HG02798 (cell line): Measurements from ENCODE around the gene KCTD2.

Source experiments
- ATAC-seq: cut with Tn5 transposase; IDR thresholded peaks from one replicate; pipeline ENCODE4 v1.9.1; 2021; ENCODE audit warnings: mild to moderate bottlenecking; ENCODE audit not compliant: unreplicated experiment, poor library complexity

Gene KCTD2

DNA sequence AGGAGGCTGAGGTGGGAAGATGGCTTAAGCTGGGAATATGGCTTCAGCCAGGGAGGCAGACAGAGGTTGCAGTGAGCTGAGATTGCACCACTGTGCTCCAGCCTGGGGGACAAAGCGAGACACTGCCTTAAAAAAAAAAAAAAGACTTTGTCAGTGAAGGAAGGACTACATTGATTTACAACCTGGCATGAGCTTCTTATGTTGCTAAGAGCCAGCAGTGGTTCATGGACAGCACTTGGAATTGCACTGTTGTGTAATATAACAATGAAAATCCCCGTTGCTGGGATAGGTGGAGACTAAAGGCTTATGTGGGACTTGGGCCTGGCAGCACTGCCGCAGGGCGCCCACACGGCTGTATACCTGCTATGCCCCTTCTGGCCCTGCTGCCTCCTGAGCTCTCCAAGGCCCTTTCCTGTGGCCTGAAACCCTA, 26.6 kb downstream of the KCTD2 start:
- no peak for ATAC-seq

DNA sequence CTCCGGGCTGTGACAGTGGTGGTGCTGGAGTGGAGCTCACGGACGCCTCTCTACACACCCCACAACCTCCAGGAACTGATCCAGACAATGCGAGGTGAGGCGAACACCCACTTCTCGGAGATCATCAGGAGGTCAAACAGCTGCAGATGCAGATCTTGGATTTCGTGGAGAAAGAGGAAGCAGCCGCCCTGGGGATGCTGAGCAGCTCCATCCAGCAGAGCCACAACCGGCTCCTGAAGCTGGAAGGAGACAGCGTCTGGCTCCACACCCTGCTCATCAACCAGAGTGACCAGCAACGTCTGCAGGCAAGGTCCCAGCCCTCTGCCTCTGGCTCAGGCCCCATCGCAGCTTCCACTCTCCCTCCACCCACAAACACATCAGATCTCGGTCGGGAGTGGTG, 27.5 kb downstream of the KCTD2 start:
- ATAC-seq: no peak

DNA sequence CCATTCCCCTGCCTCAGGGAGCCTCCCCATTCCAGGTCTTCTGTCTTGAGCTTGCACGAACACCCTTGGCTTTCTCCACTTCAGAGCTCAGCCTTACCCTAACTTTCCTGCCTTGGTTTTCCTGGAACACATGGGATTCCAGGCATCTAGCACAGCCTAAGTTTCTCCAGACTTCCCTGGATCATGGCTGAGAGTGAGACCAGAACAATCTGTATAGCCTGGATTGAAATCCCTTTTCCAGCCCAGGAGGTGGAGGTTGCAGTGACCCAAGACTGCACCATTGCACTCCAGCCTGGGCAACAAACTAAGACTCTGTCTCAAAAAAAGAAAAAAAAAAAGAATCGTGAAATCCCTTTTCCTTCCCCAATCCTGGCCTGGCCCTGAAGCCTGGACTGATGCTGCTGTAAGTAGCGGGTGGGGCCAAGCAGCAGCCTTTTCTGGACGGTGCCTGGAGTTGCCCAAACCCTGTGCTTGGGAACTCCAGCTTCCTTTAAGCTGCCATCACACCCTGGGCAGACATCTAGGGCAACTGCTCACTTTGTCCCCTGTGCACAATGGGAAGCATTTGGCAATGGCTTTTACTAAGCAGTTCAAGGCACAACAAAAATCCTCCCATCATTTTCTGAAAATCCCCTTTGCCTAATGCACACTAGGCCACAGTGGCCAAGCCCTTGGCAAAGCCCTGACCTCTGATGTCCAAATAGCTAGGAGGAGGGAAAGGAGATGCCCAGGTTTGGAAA, 28.7 kb downstream of the KCTD2 start:
- ATAC-seq: no peak

DNA sequence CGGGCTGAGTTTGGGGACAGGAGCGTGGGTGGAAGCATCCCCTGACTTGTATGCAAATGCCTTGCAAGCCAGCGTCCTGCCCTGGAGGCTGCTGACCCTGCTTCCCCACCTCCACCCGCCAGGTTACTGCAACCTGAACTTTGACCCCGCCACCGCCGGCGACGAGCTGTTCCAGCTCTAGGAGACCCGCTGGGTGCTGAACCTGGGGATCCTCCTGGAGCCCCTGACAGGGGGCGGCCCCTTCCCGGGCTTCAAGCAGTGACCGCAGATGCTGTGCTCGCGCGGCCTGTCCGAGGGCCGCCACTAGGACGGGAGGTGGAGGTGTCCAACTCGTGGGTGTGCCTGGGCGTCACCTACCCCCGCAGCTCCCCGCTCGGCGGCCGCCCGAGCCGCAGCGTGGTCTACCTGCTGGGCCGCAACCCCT, 30.1 kb downstream of the KCTD2 start:
- ATAC-seq: no peak

DNA sequence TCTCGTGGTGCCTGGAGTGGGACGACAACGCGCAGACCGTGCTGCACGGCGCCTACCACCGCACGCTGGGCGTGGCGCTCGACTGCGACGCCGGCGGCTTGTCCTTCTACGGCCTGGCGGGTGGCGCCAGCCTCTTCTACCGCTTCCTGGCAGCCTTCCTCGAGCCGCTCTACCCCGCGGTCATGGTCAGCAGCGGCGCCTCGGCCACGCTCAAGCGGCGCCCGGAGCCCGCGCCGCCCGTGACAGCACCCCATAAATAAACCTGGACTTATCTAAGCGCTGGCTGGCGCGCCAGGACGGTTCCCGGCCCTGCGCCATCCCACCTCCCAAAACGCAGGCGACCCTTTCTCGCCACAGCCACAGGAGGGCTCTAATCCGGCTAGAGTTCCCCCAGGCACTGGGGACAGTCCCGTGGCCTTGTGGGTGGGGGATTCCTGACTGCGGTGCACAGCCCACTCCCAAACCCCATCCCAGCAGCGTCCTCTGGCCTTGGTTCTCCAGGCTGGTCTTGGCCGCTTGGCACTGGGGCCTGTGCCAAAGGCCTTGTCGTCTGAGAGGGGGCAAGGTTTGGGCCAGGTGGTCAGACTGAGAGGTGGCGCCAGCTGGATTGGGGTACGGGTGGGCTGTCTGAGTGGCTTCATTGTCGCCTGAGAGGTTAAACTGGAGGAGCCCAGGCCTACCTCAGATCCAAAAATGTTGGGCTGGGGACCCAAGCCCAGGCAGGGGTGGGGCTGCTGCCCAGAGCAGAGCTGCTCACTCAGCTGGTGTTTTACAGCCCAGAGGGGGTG, 30.7 kb downstream of the KCTD2 start:
- peak; percentile 48 for ATAC-seq

DNA sequence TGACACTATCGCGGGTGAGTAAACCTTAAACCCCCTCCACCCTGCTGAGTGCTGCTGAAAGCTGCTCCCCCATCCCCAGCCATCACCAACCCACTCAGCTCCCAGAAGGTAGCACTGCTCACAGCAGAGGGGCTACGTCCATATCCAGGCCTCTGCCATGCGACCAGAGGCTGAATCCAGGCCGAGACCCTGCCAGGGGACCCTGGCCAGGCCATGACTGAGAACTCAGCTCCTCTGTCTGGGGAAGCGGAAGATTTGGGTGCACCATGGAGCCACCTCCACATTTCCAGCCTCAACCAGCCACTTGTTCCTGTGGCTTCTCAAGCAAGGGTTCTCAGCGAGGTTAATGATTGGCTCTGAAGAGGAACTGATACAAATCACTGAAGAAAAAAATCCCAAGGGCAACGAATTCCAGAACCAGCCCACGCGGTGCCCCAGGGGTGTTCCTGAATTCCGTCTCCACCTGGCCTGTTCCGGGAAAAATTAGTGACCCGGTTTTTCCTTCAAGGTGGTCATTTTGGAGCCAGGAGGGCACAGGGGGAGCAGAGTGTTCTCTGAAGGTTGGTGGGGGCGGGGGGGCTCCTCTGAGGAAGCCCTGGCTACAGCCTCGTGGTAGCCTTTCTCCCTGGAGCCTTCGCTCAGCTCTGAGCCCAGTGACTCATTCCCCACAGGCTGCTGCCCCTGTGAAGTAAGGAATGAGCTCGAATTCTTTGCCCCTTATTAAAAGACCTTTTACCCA, 31.4 kb downstream of the KCTD2 start:
- ATAC-seq: peak; percentile 32

DNA sequence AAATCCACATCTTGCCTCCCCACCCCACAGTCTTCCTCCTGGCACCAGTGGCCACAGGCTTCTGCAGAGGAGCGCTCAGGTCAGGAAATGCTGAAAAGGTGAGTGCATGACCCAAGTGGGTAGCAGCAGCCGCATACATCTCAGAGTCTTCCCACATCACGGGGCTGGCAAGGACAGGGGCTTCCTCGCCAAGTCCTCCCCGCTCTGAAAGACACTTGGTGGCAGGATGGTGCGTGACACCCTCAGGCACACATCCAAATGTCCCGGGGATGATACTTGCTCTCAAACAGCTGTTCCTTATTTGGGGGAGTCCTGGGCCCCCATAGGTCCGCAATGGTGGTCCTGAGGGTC, 32.0 kb downstream of the KCTD2 start:
- no peak for ATAC-seq

DNA sequence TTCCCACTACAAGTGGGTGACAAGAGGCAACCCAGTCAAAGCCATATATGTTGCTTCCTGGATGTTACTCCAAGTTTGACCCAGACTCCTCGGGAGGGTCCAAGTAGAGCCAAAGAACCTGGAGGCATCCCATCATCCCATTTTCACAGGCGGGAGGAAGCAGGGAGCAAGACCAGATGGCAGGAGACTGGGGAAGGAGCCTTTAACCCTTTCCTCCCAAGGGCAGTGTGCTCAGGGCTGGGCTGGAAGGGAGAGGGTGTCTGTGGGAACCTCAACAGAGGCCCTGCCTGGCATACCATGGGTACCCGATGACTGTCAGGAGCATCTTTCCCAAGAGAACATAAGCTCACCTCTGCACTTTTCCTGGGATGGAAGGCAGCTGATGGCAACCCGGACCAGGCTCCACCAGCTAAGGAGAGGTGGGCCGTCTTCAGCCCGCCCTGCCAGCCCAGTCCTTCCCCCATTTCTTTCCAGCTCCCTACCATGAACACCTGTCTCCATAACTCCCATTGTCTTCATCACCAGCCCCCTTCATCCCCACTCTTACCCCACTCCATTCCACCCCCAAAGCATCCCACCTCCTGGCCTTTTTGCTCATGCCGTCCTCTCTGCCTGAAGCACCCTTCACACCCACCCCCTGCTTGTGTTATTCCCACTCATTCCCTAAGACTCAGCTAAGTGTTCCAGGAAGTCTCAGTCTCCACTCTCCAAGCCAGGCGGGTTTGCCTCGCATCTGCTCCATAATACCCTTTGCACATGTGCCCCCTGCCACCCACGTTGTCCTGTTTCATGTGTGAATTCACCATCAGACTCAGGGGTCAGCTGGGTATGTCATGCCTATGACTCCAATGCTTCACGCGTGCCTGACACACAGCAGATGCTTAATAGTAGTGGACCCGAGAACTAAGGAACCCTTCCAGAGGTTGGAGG, 34.9 kb downstream of the KCTD2 start:
- ATAC-seq: no peak

DNA sequence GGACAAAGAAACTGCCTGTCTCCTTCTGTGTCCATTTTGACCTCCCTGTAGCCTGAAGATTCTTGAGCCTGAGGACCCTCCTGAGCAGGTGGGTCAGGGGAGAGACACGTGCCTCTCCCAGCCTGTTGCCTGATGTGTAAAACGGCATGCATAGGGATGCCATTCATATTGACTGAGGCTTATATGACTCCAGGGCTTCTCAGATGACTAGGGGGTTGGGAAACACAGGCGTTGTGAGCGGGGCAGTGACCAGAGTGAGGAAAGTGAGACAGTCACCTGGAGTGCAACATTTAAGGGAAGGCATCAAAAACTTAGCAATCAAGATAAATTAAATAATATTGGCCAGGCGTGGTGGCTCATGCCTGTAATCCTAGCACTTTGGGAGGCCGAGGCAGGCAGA, 35.7 kb downstream of the KCTD2 start:
- no peak for ATAC-seq

DNA sequence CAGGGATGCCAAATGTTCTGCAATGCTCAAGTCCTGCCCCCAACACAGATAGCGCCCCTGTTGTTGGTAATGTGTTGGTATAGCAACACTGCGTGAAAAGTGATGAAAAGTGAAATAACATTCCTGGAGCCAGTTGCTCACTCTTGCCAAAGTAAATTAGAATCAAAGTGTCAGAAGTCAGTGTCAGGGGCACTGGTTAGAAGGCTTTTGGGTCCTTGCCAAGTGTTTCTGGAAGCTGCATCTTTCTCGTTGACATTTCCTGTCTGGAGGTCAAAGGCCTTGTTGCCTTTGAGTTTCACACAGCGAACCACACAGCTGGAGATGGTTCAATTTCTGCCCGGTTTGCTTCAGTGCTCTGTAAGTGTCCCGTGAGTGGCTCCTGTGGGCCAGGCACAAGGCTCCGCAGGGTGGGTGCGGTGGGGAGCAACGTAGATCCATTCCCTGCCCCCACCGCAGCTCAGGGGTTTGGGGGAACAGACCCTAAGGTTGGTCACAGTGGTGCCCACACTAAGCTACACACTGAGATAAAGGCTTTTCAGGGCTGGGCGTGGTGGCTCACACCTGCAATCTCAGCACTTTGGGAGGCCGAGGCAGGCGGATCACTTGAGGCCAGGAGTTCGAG, 37.1 kb downstream of the KCTD2 start:
- ATAC-seq: no peak

DNA sequence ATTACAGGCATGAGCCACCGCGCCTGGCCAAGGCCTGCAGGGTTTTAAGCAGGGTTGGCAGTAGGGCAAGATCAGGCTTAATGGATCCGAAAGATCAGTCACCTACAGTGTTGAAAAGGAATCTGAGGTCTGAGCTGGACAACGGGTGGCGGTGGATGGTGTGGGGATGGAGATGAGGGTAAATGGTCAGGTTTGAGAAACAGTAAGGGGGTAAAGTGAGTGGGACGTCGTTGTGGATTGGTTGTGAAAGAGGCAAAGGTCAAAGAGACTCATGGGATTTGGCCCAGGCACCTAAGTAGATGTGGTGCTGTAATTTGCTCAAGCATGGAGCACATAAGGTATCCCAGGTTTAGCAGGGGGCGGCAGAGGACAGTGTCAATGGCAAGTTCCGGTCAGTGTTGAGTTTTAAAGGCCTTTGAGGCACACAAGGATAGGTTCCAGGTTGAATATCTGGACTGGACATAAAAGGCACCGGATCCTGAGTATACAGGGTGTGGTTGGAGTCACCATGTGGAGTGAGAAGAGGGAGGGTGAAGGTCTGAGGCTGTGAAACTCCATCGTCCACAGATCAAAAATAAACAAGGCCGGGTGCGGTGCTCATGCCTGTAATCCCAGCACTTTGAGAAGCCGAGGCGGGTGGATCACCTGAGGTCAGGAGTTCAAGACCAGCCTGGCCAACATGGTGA, 39.6 kb downstream of the KCTD2 start:
- ATAC-seq: no peak

DNA sequence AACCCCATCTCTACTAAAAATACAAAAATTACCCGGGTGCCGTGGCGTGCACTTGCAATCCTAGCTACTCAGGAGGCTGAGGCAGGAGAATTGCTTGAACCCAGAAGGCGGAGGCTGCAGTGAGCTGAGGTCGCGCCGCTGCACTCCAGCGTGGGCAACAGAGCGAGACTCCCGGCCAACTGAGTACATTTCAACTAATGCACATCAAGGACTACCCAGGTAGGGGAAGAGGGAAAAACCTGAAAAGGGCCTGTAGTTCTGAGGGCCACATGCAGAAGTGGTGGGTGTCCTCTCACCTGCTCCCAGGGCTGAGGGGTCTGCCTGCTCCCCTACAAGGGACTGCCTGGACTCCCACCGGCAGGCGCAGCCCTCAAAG, 40.1 kb downstream of the KCTD2 start:
- no peak for ATAC-seq

DNA sequence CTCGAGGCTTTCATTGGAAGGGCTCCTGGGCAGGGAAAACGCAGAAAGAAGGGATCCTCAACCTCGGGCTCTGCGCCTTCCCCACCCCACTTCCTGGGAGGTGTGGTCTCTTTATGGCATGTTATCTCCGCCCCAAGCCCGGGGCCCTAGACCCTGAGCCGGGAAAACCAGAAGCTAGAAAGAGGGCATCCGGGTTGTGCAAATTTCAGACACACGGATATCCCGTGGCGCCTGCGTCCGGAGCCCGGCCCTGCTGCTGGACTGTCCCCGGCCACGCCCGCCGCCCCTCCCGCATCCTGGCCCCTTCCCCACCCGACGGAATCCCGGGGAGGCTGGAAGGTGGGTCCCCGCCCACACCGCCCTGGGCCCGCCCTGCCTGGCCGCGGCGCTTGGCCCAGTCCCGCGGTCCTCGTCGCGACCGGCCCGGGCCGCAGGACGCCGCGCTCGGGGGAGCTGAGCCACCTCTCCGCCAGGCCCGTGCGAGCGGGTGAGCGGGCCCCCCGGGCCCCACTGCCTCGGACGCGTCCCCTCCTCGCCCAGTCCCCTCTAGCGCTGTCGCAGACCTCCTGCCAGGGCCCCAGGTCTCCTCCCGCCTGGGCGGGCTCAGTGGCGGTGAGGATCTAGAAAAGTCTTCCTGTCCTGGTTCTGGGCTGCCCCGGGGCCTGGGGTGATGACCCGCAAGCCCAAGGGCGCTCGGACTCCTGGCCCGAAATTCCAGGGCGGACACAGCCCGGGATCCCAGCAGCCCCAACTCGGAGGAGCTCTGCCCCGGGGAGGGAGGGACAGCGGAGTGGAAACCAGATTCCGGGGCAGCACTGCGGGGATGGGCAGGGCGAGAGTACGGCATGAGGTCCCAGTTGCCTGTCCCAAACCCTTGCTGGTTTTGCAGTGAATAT, 40.8 kb downstream of the KCTD2 start, which contains the start of gene SLC16A5:
Gene SLC16A5 (plus strand): TSS at position 397 of the 896 bp plus-strand sequence. CDS start 5,683 bp downstream, outside the sequence.
- peak; percentile 56 for ATAC-seq

DNA sequence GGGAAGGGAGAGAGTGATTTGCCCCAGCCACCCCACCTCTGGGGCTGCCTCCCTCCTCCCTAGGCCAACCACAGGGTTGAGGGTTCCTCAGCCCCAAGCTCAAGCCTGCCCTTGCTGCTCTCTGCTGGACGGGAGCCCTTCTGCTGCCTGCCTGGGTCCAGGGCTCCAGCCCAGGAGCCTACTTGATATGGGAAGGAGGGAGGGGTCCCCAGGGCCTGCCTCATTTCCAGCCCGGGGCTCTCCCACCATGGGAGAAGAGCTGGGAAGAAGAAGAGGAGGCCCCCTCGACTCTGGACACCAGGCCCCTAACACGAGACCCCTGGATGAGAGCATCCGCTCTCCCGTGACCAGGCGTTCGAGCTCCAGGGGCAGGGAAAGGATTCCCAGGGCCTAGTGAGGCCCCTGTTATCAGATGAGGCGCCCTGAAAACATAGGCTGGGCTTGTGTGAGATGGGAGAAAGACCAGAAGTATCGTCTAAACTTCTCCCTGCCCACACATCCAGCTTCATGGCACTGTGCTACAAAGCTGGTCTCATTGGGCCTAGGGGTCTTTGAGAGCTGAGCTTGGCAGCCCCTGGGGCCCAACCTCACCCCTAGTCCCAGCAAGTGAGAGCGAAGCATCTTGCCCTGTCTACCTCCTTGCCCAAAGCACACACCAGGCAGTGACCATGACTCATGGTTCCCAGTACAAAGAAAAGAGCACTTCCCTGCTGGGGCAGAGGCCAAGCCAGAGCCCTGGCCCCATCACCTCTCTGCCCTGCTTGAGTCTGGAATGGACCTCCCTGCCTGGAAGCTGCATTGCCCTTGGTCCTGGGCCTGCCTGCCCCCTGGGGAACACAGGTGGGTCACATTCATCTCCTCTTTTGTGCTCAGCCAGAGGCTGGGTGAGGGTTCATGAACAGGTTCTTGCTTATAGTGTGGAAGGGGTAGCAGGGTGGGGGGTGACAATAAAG, 41.7 kb downstream of the KCTD2 start:
- ATAC-seq: no peak

DNA sequence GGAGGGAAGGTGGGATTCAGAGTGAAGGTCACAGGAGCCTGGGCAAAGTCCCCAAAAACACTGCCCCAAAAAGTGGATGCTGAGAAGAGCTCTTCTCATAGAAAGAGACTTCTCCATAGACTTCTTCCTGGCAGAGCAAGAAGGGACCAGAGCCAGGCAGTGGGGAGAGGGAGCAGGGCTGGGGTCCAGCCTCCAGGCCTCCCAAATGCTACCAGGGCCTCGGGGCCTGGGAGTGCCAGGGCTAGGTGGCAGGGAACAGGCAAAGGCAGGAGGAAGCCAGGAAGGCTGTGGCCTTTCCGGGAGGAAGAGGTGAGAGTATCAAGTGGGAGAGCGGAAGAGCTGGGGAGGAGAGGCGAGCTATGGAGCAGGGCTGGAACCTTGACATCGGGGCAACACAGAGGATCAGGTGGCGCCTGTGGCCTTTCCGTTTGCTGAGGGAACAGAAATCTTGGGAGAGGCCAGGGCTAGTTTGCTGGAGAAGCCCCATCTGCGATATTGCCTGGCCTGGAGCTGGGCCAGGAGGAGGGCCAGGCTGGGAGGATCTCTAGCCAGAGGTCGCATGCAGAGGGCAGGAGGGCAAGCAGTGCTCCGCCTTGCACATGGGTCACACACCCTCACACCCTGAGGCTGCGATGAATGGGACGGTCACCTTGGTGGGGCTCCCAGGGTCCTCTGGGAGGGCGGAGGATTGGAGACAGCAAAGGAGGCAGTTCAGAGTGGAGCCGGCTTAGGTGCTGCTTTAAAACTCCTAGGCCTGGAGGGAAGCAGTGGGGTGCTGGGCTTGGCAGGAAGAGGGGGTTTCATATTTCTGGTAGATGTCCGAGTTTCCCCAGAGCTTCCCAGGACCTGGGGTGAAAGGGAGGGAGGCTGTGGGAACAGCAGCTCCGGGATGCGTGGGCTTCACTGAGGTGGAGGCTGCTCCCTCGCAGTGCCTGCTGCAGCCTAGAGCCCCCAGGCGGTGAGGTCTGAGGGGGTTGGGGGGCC, 44.1 kb downstream of the KCTD2 start:
- ATAC-seq: no peak

DNA sequence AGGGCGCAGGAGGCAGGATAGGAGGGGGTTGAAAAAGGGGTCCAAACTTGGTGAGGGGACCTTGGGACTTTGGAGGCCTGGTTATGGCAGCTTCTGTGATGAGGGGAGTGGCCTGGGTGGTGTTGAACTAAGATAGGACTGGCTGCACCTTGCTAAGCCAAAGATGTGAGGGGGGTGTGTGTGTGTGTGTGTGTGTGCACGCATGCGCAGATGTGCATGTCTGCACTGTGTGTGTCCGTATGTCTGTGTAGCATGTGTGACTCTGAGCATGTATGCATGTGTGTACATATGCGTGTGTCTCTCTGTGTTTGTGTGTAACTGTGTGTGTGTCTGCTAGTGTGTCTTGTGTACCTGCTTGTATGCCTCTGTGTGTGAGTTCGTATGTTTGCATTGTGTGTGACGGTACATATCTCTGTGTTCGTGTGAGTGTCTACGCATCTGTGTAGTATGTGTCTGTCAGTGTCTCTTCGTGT, 44.9 kb downstream of the KCTD2 start:
- ATAC-seq: no peak
